Adrenal gland (tissue), 12 donors: Measurements from ENCODE around the gene SYNPO2L. TPM values are rescaled to one million over a fixed set of nuclear protein-coding genes. Genes with fewer than 3 reads are reported as not detected.
"Not testable (repeated sequence)": the region's sequence is repeated elsewhere in the genome, so short reads cannot be mapped to it uniquely, and the experiment has no call there.

ENCODE experiments used
- DNase-seq, 7 donors: peaks; one replicate each; pipeline ENCODE4 v3.0.0-alpha.2; 2019 to 2020
- H3K27ac ChIP-seq, 5 donors: fragments of 200-600 bp; sonication (generic) in 4 of 5; 1 replicate in 3 of 5; 2 replicates in 2 of 5; pipeline versions ENCODE4 v1.5.1 to v1.8.0; 2016 to 2020; ENCODE audit warnings: mild to moderate bottlenecking in 1 of 5
- H3K27me3 ChIP-seq: fragments of 200-600 bp; 2 replicates; pipeline ENCODE4 v1.8.0; 2021
- H3K36me3 ChIP-seq, 2 donors: fragments of 200-600 bp; replicated peaks in 1 of 2; 1 replicate in 1 of 2; 2 replicates in 1 of 2; pipeline versions ENCODE4 v1.5.1 to v1.8.0; 2018 to 2022
- H3K4me1 ChIP-seq, 2 donors: fragments of 200-600 bp; replicated peaks in 1 of 2; 1 replicate in 1 of 2; 2 replicates in 1 of 2; pipeline versions ENCODE4 v1.5.1 to v1.8.0; 2018 to 2021
- H3K4me3 ChIP-seq, 4 donors: fragments of 200-600 bp; sonication (generic) in 3 of 4; one replicate each; pipeline ENCODE4 v1.5.1; 2016 to 2018
- H3K9me3 ChIP-seq, 3 donors: fragments of 200-600 bp; sonication (generic) in 1 of 3; replicated peaks in 1 of 3; 1 replicate in 2 of 3; 2 replicates in 1 of 3; pipeline versions ENCODE4 v1.5.1 to v1.8.0; 2016 to 2021
- CTCF ChIP-seq, 6 experiments: fragments of 450-650 bp in 4 of 6; fragments of 200-600 bp in 2 of 6; sonication (generic) in 1 of 6; IDR thresholded peaks; 1 replicate in 5 of 6; 2 replicates in 1 of 6; pipeline versions ENCODE4 v1.5.1 to v1.8.0; 2016 to 2021; ENCODE audit warnings: antibody characterized with exemption in 6 of 6, mild to moderate bottlenecking in 2 of 6, moderate library complexity in 1 of 6
- POLR2A ChIP-seq, 2 donors: fragments of 450-650 bp; IDR thresholded peaks; one replicate each; pipeline ENCODE4 v1.6.1; 2017; ENCODE audit warnings: antibody characterized with exemption in 2 of 2, mild to moderate bottlenecking in 2 of 2, moderate library complexity in 1 of 2
- WGBS, 4 donors: extraction: QIAGEN DNeasy Blood & Tissue Kit in 2 of 4; methylation state at CpG; one replicate each; pipeline versions ENCODE4 v1.1.5 to v1.1.7; 2013 to 2017; 5-methylcytosine and 5-hydroxymethylcytosine counted together
- intact Hi-C, 2 donors: fragments of 100-400 bp; cut with DNase I; formaldehyde crosslinking; loops; one replicate each; pipeline versions ENCODE4 v1.14.1 to v1.15.0; 2022 to 2023
- polyA plus RNA-seq, 3 donors: library from polyadenylated mRNA; stranded (reverse); fragments of 200-250 nt in 2 of 3; fragments of 350-450 nt in 1 of 3; fragmentation: Illumina TruSeq in 1 of 3; extraction: RNeasy Lipid Tissue Mini Kit (QIAGEN cat#74804) in 1 of 3; gene quantifications; one replicate each; pipeline ENCODE4 v1.2.3, GENCODE V29; 2013 to 2014
- total RNA-seq, 9 donors: library from RNA; depleted of rRNA in 4 of 9; stranded (reverse); fragments of >200 nt in 4 of 9; fragments of 120-200 nt in 1 of 9; fragmentation: NEBNext Ultra II Directional in 1 of 9; extraction: Animal tissue kit (Norgen Biotek cat#: 25700) in 1 of 9; gene quantifications; one replicate each; pipeline versions ENCODE4 v1.1.0 to v1.2.4, GENCODE V29; 2013 to 2023
- donor health status: healthy with polysubstance abuse.
- donor health status: Bipolar disorder and iron deficiency.
- donor health status: DM: yes; HTN: yes; CAD: no.
- donor health status: DM: no; HTN: no; CAD: no.
- donor health status: DM: no; HTN: no; CAD: no.
- donor health status: DM: yes; HTN: yes; CAD: no.

The SYNPO2L gene
- total and polyA plus RNA-seq, 12 donors, result 0.06 to 4.3 (median 0.41) TPM; not detected in 2

- Histone ChIP-seq H3K27me3 (no peaks in the 10 kb centered on the region), H3K4me3 (peak overlapping the region; percentile 69 to 95 (median 80)), H3K4me1 (peaks cover 6 to 8% of the 10 kb centered on the region in 2 donors), H3K36me3 (no peaks in the 10 kb centered on the region), H3K27ac (peak overlapping the region in 3 of 5 donors; percentile 44 to 81 (median 79)), H3K9me3 (no peaks in the 10 kb centered on the region)
- intact Hi-C loops, result no loop called here
- 1% methylated on average over 42 to 46 of the region's 46 CpGs for WGBS, 4 donors
- peak in 6 of 7 donors; percentile 13 to 33 (median 23) for DNase-seq
- TF ChIP-seq CTCF (IDR thresholded peaks at IDR 0.05) (no peak), POLR2A (IDR thresholded peaks at IDR 0.05) (no peak)
Measured at GRCh38 chr10:73625004-73625883, 30.6 kb downstream of the SYNPO2L start.

GRCh38 chr10:73623056-73623455 lies 32.8 kb downstream of the SYNPO2L start:
- no peak for DNase-seq
- H3K4me1 ChIP-seq, result peaks cover 6 to 8% of the 10 kb centered on the region in 2 donors
- 95 to 98% (median 96%) methylated on average over 4 of the region's 4 CpGs for WGBS, 4 donors
- H3K27me3 ChIP-seq, result no peaks in the 10 kb centered on the region
- H3K36me3 ChIP-seq, result no peaks in the 10 kb centered on the region
- H3K4me3 ChIP-seq, result no peak overlapping the region
- no peak overlapping the region for H3K27ac ChIP-seq
- TF ChIP-seq POLR2A (IDR thresholded peaks at IDR 0.05) (no peak), CTCF (IDR thresholded peaks at IDR 0.05) (no peak)
- no peaks in the 10 kb centered on the region for H3K9me3 ChIP-seq
- intact Hi-C loops, result no loop called here

- H3K4me3 ChIP-seq, intact Hi-C loops, DNase-seq, H3K36me3 ChIP-seq, H3K9me3 ChIP-seq, H3K4me1 ChIP-seq, H3K27me3 ChIP-seq, H3K27ac ChIP-seq: not testable (repeated sequence)
- WGBS, 4 donors, result 93 to 95% (median 94%) methylated on average over 12 of the region's 12 CpGs
Measured at GRCh38 chr10:73620974-73621373, 34.9 kb downstream of the SYNPO2L start.

GRCh38 chr10:73617143-73617542 lies 38.7 kb downstream of the SYNPO2L start:
- intact Hi-C loops, H3K4me3 ChIP-seq, H3K4me1 ChIP-seq, H3K27me3 ChIP-seq, H3K36me3 ChIP-seq, H3K9me3 ChIP-seq, H3K27ac ChIP-seq: not testable (repeated sequence)
- DNase-seq, result peak in 1 of 7 donors; percentile 3
- WGBS, 4 donors, result 95 to 96% (median 96%) methylated on average over 7 to 8 of the region's 8 CpGs

GRCh38 chr10:73614720-73615119 lies 41.1 kb downstream of the SYNPO2L start:
- Histone ChIP-seq H3K4me3 (no peak overlapping the region), H3K27me3 (no peaks in the 10 kb centered on the region), H3K36me3 (no peaks in the 10 kb centered on the region), H3K4me1 (no peaks in the 10 kb centered on the region), H3K9me3 (no peaks in the 10 kb centered on the region), H3K27ac (no peak overlapping the region)
- TF ChIP-seq CTCF (IDR thresholded peaks at IDR 0.05) (no peak), POLR2A (IDR thresholded peaks at IDR 0.05) (no peak)
- 93 to 95% (median 94%) methylated on average over 3 of the region's 3 CpGs for WGBS, 4 donors
- intact Hi-C loops, result no loop called here
- DNase-seq, result no peak
